OCI-LY7 (cell line): ENCODE measurements around the gene FBH1.

Source experiments
- EZH2phosphoT487 ChIP-seq: fragments of 200-600 bp; sonication (generic); IDR thresholded peaks from 2 replicates; pipeline ENCODE4 v1.6.1; 2018; ENCODE audit warnings: low read depth, borderline replicate concordance, mild to moderate bottlenecking, mixed run types, antibody characterized with exemption, low read length, moderate library complexity, mixed read lengths
- TF ChIP-seq, protein P1 (sequence below): fragments of 200-600 bp; sonication (generic); conservative IDR thresholded peaks from 2 replicates; pipeline ENCODE4 v1.5.1; 2014; ENCODE audit warnings: mild to moderate bottlenecking, antibody characterized with exemption, low read length, moderate library complexity, mixed read lengths

DNA sequence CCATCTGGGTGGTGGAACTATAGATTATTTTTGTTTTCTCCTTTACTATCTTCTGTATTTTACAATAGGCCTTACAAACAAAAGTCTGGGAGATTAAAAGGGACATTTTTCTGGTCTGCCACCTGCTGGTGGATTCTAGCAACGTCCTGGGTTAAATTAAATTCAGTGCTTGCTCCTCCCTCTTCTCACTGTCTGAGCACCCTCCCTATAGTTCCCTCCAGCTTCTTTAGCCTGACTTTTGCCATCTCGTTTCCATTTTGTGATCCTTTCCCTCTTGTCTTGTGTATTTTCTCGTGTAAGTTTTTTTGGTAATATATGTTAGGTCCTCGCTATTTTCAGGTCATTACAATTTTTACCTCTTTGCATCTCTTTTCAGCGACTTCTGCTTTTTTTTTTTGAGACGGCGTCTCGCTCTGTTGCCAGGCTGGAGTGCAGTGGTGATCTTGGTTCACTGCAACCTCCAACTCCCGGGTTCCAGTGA, 16.5 kb upstream of the FBH1 start:
- TF ChIP-seq, protein P1, sequence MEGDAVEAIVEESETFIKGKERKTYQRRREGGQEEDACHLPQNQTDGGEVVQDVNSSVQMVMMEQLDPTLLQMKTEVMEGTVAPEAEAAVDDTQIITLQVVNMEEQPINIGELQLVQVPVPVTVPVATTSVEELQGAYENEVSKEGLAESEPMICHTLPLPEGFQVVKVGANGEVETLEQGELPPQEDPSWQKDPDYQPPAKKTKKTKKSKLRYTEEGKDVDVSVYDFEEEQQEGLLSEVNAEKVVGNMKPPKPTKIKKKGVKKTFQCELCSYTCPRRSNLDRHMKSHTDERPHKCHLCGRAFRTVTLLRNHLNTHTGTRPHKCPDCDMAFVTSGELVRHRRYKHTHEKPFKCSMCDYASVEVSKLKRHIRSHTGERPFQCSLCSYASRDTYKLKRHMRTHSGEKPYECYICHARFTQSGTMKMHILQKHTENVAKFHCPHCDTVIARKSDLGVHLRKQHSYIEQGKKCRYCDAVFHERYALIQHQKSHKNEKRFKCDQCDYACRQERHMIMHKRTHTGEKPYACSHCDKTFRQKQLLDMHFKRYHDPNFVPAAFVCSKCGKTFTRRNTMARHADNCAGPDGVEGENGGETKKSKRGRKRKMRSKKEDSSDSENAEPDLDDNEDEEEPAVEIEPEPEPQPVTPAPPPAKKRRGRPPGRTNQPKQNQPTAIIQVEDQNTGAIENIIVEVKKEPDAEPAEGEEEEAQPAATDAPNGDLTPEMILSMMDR, result peak; percentile 86
- no peak for TF ChIP-seq EZH2phosphoT487
